T-helper 22 cell (primary cell): Measurements from ENCODE around the gene TRPM6.

ENCODE experiments used
- DNase-seq: peaks from one replicate; pipeline ENCODE4 v3.0.0-alpha.2; 2020; ENCODE audit warnings: low read depth

TRPM6 gene

DNA sequence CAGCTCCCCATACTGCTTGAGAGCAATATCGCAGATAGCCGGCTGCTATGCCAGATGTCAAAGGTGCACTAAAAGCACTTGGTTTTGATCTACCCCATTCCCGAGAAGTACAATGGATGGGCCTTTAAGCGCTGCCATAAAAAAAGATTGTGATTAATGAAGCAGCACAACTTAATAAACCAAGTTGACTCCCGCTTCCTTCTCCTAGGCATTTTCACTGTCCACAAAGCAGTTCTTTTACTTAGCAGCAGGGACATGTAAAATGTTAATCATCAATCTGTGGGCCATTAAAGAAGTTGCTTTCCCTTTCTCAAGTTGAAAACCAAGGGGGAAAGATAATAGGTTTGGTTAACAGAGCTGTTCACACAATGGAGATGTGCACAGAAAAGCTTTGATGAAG is 176.4 kb downstream of the TRPM6 start:
- DNase-seq, result no peak

DNA sequence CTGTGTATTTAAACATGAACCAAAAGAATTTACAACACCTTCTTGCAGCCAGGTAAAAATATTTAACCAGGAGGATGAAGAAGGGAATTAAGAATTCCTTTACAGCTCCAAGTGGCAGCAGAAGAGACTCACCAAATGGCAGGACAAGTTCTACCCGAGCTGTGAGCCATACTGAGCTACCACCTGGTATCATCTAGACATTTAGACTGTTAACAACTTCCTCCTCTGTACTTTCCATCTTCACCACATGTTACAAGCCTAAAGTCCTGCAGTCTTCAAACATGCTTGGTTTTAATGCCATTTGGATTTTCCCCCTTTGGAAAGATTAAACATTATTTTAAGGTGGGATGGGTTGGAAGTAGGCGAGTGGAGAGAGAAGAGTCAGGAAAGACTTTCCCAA is 190.2 kb downstream of the TRPM6 start:
- no peak for DNase-seq

DNA sequence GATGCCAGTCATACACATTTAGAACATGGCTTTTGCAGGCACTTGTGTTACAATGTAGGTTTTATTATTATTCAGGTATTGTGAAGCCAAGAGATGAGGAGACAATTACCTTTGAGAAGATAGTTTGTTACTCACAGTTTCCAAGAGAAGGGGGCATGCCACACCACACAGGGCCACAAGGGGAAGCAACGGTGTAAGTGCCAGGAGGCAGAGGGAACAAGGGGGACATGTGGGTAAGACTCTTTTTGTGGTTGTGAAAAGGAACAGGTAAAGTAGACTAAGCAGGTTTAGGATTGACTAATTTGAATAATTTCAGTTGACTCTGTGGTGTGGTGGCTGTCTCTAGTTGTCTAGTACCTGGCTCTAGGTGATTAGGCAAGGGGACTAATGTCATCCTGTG is 191.2 kb downstream of the TRPM6 start:
- DNase-seq, result no peak

DNA sequence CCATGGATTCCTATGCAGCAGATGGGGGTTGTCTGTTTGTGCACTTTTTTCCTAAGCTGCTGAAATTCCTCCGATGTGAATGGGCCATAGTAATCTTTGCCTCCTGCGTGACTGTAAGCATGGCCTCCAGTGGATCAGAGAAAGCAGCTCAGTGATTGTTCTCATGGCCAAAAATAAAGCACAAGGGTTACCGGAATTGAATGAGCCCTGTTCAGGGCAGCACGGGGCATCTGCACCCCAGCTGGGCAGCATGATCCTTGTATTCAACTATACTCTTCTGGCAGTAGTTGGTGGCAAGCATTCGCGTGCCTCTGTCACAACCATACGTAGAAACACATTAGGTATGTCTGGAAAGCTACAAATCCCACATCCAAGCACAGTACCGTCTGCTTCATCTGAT is 196.7 kb downstream of the TRPM6 start:
- no peak for DNase-seq

DNA sequence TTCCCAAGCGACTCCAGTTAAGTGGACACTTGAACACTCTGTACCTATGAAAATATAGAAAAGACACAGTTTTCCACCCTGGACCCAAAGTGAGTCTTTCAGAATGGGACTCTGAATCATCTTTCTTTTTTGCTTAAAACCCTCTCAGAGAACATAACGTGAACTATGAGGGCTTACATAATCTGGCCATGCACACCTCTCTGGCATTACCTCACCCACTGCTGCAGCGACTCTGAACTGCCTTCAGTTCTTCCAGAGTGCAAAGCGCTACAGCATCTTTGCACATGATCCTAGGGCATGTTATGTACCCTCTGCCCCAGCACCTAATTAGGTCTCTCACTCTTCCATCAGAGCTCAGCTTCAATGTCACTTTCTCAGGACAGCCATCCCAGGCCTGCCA is 204.4 kb downstream of the TRPM6 start:
- DNase-seq, result no peak

DNA sequence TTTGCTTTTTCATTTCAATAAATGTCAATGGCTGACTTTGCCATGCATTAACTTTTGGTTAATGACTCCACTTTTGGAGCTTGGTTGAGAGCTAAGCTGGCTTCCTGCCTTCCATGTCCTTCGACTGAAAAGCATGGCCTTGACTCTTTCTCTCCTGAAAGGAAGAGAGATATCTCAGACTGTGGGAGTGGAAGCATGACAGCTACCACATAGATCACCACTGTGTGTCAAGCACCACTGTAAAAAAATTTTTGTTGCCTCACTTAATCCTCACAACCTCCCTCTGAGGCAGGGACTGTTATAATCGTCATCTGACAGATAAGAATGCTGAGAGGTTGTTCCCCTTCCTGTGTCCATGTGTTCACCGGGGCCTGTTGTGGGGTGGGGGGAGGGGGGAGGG is 205.8 kb downstream of the TRPM6 start:
- DNase-seq, result no peak

DNA sequence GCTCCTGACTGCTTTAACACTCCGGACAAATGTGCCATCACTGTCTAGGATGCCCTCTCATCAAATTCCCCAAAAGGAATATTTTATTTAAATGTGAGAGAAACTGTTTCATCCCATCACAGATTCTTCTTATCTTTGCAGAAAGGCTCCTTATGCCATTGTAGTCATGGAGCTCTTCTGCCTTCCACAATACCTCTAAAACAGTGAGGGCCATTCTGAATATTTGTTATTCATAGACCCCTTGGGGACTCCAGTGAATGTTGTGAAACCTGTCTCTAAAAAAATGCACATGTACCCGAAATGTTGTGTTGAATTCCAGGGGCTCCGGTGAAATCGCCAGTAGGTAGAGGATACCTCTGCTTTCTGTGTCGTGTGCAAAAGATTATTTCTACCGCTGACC is 213.6 kb downstream of the TRPM6 start:
- no peak for DNase-seq
